Right atrium auricular region (tissue), 2 donors: ENCODE data around the gene ATP2A1. TPM values are rescaled to one million over a fixed set of nuclear protein-coding genes. Genes with fewer than 3 reads are reported as not detected.
"Not testable (repeated sequence)": the region's sequence is repeated elsewhere in the genome, so short reads cannot be mapped to it uniquely, and the experiment has no call there.

Experiments used
- DNase-seq: peaks from one replicate; pipeline ENCODE4 v3.0.0-alpha.2; 2019; ENCODE audit warnings: low spot score
- H3K27ac ChIP-seq, 2 donors: fragments of 200-600 bp; sonication (generic); 1 replicate in 1 of 2; 2 replicates in 1 of 2; pipeline ENCODE4 v1.5.1; 2016 to 2019
- H3K27me3 ChIP-seq, 2 donors: fragments of 200-600 bp; sonication (generic); one replicate each; pipeline versions ENCODE4 v1.5.1 to v1.6.0; 2017 to 2019
- H3K36me3 ChIP-seq: fragments of 200-600 bp; sonication (generic); one replicate; pipeline ENCODE4 v1.5.1; 2016
- H3K4me1 ChIP-seq, 2 donors: fragments of 200-600 bp; sonication (generic); one replicate each; pipeline versions ENCODE4 v1.5.1 to v1.6.0; 2017 to 2019
- H3K4me3 ChIP-seq, 2 donors: fragments of 200-600 bp; sonication (generic); 1 replicate in 1 of 2; 2 replicates in 1 of 2; pipeline ENCODE4 v1.5.1; 2017 to 2019; ENCODE audit warnings: mild to moderate bottlenecking in 1 of 2, moderate library complexity in 1 of 2
- H3K9me3 ChIP-seq, 2 donors: fragments of 200-600 bp; sonication (generic); one replicate each; pipeline ENCODE4 v1.5.1; 2019
- CTCF ChIP-seq, 2 donors: fragments of 200-600 bp; sonication (generic); IDR thresholded peaks; one replicate each; pipeline ENCODE4 v1.5.1; 2019; ENCODE audit warnings: antibody characterized with exemption in 2 of 2
- total RNA-seq, 2 donors: library from RNA; depleted of rRNA; stranded (reverse); fragments of >200 nt; gene quantifications; one replicate each; pipeline ENCODE4 v1.1.0, GENCODE V29; 2016

ATP2A1 gene
- total RNA-seq, 2 donors from 2014 or later, result 0.26 TPM; not detected in 1

- H3K9me3 ChIP-seq, result no peaks in the 10 kb centered on the region
- TF ChIP-seq CTCF (IDR thresholded peaks at IDR 0.05), result no peak
- H3K27ac ChIP-seq, result no peak overlapping the region
- no peaks in the 10 kb centered on the region for H3K36me3 ChIP-seq
- peaks cover 0 to 15% of the 10 kb centered on the region in 2 donors for H3K4me1 ChIP-seq
- H3K27me3 ChIP-seq, result no peaks in the 10 kb centered on the region
- no peak overlapping the region for H3K4me3 ChIP-seq
- DNase-seq, result no peak
These were observed 2.7 kb downstream of the ATP2A1 start for GRCh38 chr16:28880955-28881354.

- H3K27me3 ChIP-seq, H3K27ac ChIP-seq, H3K9me3 ChIP-seq, DNase-seq, H3K36me3 ChIP-seq, H3K4me3 ChIP-seq: not testable (repeated sequence)
- peaks cover 0 to 15% of the 10 kb centered on the region in 2 donors for H3K4me1 ChIP-seq
These were observed 3.3 kb downstream of the ATP2A1 start for GRCh38 chr16:28881565-28881964.

GRCh38 chr16:28882551-28883160, 4.4 kb downstream of the ATP2A1 start:
- Histone ChIP-seq H3K36me3 (no peaks in the 10 kb centered on the region), H3K27me3 (no peaks in the 10 kb centered on the region), H3K4me3 (no peak overlapping the region), H3K4me1 (peaks cover 0 to 15% of the 10 kb centered on the region in 2 donors), H3K9me3 (no peaks in the 10 kb centered on the region), H3K27ac (no peak overlapping the region)
- no peak for DNase-seq
- TF ChIP-seq CTCF (IDR thresholded peaks at IDR 0.05), result no peak

GRCh38 chr16:28883221-28883996, 5.1 kb downstream of the ATP2A1 start:
- H3K4me3 ChIP-seq, result no peak overlapping the region
- DNase-seq, result no peak
- no peak for TF ChIP-seq CTCF (IDR thresholded peaks at IDR 0.05)
- H3K27ac ChIP-seq, result no peak overlapping the region
- no peaks in the 10 kb centered on the region for H3K9me3 ChIP-seq
- no peaks in the 10 kb centered on the region for H3K27me3 ChIP-seq
- H3K36me3 ChIP-seq, result no peaks in the 10 kb centered on the region
- H3K4me1 ChIP-seq, result peaks cover 0 to 15% of the 10 kb centered on the region in 2 donors

- Histone ChIP-seq H3K36me3 (no peaks in the 10 kb centered on the region), H3K27ac (no peak overlapping the region), H3K4me1 (peaks cover 0 to 12% of the 10 kb centered on the region in 2 donors), H3K4me3 (no peak overlapping the region), H3K27me3 (no peaks in the 10 kb centered on the region), H3K9me3 (no peaks in the 10 kb centered on the region)
- no peak for DNase-seq
- TF ChIP-seq CTCF (IDR thresholded peaks at IDR 0.05), result no peak
These were observed 5.8 kb downstream of the ATP2A1 start for GRCh38 chr16:28884045-28884444.

- H3K4me3 ChIP-seq, result no peak overlapping the region
- H3K9me3 ChIP-seq, result no peaks in the 10 kb centered on the region
- no peak for TF ChIP-seq CTCF (IDR thresholded peaks at IDR 0.05)
- no peak for DNase-seq
- H3K4me1 ChIP-seq, result no peaks in the 10 kb centered on the region
- H3K27ac ChIP-seq, result no peak overlapping the region
- H3K36me3 ChIP-seq, result no peaks in the 10 kb centered on the region
- H3K27me3 ChIP-seq, result no peaks in the 10 kb centered on the region
These were observed 8.7 kb downstream of the ATP2A1 start for GRCh38 chr16:28886945-28887344.

GRCh38 chr16:28890355-28890754, 12.1 kb downstream of the ATP2A1 start:
- DNase-seq, H3K4me1 ChIP-seq, H3K27ac ChIP-seq, H3K36me3 ChIP-seq, H3K27me3 ChIP-seq, H3K4me3 ChIP-seq, H3K9me3 ChIP-seq: not testable (repeated sequence)
